ENCODE results near the gene MUS81.

MUS81 gene

DNA sequence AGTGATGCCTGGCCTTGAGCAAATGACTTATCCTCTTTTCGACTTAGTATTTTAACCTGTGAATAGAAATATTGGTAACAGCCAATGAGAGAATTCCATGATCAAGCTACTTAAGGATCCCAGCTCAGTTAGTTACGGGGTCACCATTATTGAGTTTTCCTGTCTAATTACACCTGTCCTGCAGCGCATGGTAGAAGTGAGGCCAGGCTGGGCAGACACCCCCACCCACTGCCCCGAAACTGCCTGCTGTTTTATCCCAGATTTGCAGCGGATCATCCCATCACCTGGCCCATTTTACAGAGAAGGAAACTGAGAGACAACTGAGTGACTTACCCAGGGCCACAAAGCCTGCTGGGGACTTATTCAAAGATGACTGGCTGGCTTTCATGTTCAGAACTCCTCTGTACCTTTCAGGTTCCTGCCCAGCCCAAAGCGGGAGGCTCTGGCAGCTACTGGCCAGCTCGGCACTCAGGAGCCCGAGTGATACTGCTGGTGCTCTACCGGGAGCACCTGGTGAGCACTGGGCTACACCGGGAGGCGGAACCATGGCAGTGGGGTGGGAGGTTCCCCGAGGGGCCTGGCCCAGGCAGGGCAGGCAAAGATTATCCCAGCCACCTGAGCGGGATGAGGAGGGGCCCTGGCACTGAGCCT is 1.4 kb downstream of the MUS81 start:
- DNase-seq (ENCODE audit: low read depth): no peak

- no peak for DNase-seq (ENCODE audit: low read depth)
These were observed 2.0 kb downstream of the MUS81 start for GRCh38 chr11:65862191-65862735.

DNA sequence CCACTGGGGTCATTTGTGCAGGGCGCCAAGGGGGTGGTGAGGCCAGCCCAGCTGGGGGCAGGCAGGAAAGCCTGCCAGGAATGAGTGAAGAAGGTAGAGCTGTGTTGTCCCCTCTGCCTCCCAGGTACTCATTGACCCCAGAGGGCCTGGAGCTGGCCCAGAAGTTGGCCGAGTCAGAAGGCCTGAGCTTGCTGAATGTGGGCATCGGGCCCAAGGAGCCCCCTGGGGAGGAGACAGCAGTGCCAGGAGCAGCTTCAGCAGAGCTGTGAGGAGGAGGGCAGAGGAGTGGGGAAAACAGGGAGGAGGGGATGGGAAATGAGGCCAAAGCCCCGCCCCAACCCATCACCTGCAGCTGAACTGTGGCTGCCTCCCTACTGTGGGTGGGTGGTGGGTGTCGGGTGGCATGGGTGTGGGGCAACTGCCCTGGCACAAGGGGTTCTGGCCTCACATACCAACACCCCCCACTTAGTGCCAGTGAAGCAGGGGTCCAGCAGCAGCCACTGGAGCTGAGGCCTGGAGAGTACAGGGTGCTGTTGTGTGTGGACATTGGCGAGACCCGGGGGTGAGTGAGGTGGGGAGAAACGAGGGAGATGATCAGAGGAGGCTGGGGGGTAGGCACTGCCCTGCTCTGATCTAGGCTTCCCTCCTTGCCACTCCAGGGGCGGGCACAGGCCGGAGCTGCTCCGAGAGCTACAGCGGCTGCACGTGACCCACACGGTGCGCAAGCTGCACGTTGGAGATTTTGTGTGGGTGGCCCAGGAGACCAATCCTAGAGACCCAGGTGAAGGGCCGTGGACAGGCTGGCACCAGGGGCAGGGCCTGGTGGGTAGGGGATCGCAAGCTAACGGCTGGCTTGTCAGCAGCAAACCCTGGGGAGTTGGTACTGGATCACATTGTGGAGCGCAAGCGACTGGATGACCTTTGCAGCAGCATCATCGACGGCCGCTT is 3.0 kb downstream of the MUS81 start:
- no peak for DNase-seq (ENCODE audit: low read depth)

DNA sequence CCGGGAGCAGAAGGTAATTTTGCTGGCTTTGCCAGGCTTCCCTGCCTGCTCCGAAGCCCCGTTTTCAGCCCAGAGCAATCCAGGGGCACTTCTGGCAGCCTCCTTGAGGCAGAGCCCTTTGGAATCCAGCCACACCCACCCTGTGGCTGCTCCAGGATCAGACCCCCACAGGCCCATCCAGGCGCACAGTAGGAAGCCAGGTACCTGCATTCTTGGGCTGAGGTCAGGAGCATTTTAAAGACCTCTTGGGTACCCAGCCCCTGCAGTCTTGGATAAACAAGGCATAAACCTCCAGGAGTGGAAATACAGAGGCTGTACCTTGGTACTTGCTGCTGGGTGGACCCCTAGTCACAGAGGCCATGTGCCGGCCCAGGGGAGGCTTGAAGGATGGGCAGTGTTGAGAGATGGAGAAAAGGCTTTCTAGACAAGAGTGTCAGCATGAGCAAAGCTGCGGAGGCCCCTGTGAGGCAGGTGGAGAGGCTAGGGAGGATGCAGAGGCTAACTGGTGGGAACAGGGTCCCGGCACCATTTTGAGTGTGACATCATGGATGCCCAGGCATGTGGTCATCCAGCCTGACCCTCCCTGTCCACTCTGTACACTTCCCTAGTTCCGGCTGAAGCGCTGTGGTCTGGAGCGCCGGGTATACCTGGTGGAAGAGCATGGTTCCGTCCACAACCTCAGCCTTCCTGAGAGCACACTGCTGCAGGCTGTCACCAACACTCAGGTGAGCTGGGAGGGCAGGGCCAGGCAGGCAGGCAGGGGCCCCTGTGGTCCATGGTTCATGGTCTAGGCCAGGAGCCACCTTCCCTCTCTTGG is 3.9 kb downstream of the MUS81 start:
- DNase-seq (ENCODE audit: low read depth): no peak

- no peak for DNase-seq (ENCODE audit: low read depth)
These were observed 4.7 kb downstream of the MUS81 start for GRCh38 chr11:65864706-65865471.

DNA sequence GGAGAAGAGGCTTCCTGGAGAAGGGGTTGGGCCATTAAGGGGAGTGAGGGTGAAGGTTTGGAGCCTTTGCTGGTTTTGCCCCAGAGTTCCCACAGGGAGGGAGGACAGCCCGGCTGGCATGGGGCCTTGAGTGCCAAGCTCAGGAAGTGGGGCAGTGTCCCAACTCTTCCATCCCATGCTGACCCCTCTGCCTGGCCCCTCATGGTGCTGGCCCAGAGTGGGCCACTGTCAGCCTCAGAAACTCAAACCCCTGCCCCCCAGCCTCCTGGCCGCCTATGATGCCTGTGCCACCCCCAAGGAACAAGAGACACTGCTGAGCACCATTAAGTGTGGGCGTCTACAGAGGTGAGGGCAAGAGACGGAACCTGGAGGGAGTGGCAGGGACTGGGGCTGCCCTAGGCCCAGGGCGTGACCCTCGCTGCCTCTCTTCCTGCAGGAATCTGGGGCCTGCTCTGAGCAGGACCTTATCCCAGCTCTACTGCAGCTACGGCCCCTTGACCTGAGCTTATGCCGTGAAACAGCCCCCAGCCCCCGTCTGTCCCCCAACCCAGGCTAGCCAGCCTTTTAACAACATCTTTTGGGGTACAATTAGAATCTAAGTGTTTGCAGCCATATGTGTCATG is 5.4 kb downstream of the MUS81 start:
- no peak for DNase-seq (ENCODE audit: low read depth)

GRCh38 chr11:65866509-65867283 is 6.5 kb downstream of the MUS81 start:
- no peak for DNase-seq (ENCODE audit: low read depth)

DNA sequence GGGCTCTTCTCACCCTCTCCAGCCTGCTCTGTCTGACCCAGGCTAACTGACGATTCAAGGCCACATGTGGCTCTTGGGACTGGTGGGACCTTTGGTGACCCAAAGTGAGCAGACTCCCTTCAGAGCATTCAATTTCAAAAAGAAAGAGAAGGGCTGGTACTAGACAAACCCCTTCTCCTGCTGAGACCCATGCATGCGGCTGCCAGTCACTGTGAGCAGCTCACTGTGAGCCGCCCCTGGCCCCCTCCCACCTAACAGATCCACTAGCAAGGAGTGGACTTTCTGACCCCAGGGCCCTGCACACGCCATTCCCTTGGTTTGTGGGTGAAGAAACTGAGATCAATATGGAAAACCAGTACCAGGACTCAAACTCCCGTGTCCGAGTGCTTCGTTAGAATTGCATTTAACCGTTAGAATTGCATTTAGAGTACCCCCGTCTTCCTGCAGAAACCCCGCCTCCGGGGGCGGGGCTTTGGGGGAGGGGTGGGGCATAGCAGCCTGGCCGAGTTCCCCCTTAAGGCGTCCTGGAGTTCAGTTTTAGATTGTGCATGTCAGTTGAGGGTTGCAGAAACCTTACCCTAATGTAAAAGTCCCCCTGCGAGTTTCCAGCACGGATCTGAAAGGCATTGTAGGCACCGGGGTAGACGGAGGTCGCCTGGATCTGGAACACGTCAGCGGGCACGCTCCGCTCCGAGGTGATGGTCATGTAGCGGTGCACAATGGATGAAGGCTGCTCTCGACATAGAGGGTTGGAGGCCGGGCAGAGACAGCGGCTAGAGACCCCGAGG is 7.2 kb downstream of the MUS81 start:
- no peak for DNase-seq (ENCODE audit: low read depth)

DNA sequence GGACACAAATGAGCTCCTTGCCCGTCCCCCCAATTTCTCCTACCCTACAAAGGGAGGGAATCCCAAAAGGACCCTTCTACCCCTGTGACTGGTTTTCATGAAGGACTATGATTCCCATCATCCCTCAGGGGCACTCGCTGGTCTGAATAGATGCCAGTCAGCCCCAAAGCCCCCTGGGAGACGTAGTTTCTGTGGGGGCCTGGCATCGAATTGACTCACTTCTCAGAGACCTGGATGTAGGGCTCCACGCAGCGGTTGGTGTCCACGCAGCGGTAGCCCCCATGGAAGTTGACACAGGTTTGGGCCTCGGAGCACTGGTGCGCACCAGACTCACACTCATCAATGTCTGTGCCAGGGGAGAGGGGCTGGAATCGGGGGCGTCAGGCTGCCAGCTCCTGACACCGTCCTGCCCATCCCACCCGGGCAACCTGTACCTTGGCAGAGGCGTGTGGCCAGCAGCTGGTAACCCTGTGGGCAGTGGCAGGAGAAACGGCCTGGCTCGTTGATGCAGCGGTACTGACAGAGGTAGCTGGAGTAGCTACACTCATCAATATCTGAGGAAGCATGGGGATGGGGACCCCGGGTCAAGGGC is 7.9 kb downstream of the MUS81 start:
- no peak for DNase-seq (ENCODE audit: low read depth)

- DNase-seq (ENCODE audit: low read depth): no peak
These were observed 8.7 kb downstream of the MUS81 start for GRCh38 chr11:65868907-65869306.

GRCh38 chr11:65869643-65870306 is 9.5 kb downstream of the MUS81 start:
- DNase-seq (ENCODE audit: low read depth): no peak

DNA sequence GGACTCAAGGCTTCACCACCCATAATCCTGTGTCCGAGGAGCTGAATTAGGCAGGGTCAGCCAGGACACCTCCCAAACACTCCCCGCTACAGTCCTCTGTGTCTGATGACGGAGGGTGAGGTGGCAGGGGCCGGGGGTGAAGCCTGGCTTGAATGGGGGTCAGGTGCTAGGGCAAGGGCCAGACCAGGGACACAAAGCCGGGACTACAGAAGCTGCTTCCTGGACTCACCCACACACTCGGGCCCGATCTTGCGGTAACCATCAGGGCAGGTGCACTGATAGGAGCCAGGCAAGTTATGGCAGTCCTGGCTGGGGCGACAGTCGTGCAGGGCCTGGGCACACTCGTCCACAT is 10.1 kb downstream of the MUS81 start:
- no peak for DNase-seq (ENCODE audit: low read depth)

DNA sequence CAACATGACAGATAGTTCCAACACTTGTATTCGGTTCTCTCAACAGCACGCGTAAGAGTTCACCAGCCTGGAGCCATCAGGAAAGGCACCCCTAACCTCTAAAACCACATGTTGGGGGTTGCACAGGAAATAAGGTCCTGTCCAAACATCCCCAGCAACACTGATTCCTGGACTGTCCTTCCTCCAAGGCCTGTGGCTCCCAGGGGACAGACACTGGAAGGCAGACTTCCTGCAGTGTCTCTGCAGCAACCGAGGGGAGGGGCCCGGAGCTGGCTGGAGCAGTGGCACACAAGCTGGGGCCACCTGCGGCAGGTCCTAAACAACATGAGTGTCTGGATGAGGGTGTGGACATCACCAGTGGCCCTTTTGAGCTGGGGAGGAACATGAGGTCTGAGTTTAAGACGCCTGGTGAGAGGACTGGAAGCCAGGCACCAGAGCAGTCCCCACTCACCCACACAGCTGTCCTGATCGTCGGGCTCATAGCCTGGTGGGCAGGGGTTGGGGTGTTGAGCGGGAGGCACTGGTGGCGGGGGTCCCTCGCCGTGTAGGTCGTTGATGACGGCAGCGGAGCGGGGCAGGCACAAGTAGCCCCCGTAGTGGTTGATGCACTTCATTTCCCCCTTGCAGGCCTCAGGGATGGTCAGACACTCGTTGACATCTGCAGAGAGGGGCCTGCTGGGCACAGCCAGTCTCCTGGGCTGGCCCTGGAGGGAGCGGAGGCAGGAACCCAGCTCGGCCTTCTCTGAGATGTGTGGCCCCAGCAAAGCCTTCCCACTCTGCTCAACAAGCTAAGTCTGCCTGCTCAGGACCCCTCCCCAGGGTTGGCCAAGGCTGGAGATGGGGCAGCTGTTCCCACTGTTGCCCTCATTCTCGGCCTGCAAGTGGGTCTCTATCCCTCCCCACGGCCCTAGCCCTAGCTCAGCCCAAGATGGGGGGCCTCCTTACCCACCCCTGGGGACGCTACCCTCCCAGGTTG is 10.8 kb downstream of the MUS81 start:
- no peak for DNase-seq (ENCODE audit: low read depth)

GRCh38 chr11:65871811-65872548 is 11.7 kb downstream of the MUS81 start:
- no peak for DNase-seq (ENCODE audit: low read depth)

DNA sequence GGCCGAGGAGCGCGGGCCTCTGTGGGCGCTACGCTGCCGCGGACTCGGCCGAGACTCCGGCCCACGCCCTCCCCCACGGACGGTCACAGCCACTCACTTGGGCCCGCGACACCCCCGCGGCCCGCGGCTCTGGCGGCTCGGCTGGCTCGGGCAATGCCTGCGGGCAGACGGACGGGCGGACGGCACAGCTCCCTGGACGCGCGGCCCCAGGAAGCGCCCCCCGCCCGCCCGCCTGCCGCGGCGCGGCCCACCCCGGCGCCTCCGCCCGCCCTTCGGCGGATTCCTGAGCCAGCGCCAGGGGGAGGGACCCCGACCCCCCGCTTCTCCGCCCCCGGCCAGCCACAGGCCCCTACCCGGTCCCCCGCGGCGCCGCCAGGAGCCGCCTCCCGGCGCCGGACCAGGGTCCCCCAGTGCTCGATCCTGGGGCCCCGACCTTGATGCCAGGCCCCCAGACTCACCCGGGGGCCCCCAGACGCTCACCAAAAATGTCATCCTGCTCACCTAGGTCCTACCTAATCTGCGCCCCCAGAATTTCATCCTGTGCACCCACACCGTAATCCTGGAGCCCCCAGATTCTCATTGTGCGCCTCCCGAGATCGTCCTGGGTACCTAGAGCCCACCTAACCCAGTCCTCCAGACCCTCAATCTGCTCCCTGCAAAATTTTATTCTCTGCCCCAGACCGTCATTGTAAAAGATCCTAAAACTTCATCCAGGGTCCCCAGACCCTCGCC is 12.5 kb downstream of the MUS81 start, which contains the start of gene EFEMP2:
Gene EFEMP2, minus strand, starts transcription at position 215 of the 732 bp plus-strand sequence. CDS start 446 bp downstream, outside the sequence.
- no peak for DNase-seq (ENCODE audit: low read depth)
